Neural progenitor cell (in vitro differentiated cells): ENCODE data around the gene DGCR6L.
"Not testable (repeated sequence)": the region's sequence is repeated elsewhere in the genome, so short reads cannot be mapped to it uniquely, and the experiment has no call there.

ENCODE experiments used
- EZH2 ChIP-seq: fragments of 200-600 bp; sonication (generic); IDR thresholded peaks from 2 replicates; pipeline ENCODE4 v1.6.1; 2017; ENCODE audit warnings: antibody characterized with exemption, mild to moderate bottlenecking, moderate library complexity
- TF ChIP-seq, protein P1 (sequence below): fragments of 200-600 bp; sonication (generic); IDR thresholded peaks from 2 replicates; pipeline ENCODE4 v1.5.1; 2017; ENCODE audit warnings: antibody characterized with exemption, mild to moderate bottlenecking

DNA sequence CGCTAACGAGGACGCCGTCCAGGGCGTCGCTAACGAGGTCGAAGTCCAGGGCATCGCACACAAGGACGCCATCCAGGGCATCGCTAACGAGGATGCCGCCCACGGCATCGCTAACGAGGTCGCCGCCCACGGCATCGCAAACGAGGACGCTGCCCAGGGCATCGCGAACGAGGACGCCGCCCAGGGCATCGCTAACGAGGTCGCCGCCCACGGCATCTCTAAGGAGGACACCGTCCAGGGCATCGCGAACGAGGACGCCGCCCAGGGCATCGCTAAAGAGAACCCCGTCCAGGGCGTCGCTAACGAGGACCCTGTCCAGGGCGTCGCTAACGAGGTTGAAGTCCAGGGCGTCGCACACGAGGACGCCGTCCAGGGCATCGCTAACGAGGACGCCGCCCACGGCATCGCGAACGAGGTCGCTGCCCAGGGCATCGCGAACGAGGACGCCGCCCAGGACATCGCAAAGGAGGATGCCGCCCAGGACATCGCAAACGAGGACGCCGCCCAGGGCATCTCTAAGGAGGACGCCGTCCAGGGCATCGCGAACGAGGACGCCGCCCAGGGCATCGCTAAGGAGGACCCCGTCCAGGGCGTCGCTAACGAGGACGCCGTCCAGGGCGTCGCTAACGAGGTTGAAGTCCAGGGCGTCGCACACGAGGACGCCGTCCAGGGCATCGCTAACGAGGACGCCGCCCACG, 36.2 kb upstream of the DGCR6L start:
- TF ChIP-seq, protein P1, sequence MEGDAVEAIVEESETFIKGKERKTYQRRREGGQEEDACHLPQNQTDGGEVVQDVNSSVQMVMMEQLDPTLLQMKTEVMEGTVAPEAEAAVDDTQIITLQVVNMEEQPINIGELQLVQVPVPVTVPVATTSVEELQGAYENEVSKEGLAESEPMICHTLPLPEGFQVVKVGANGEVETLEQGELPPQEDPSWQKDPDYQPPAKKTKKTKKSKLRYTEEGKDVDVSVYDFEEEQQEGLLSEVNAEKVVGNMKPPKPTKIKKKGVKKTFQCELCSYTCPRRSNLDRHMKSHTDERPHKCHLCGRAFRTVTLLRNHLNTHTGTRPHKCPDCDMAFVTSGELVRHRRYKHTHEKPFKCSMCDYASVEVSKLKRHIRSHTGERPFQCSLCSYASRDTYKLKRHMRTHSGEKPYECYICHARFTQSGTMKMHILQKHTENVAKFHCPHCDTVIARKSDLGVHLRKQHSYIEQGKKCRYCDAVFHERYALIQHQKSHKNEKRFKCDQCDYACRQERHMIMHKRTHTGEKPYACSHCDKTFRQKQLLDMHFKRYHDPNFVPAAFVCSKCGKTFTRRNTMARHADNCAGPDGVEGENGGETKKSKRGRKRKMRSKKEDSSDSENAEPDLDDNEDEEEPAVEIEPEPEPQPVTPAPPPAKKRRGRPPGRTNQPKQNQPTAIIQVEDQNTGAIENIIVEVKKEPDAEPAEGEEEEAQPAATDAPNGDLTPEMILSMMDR = not testable (repeated sequence)
- TF ChIP-seq EZH2 = not testable (repeated sequence)
